Mesodermal cell (in vitro differentiated cells): Measurements from ENCODE around the gene SLC26A11.
"Not testable (repeated sequence)": the region's sequence is repeated elsewhere in the genome, so short reads cannot be mapped to it uniquely, and the experiment has no call there.

Source experiments
- H3K27ac ChIP-seq: 2 replicates; pipeline ENCODE4 v1.7.0; 2013; ENCODE audit warnings: mild to moderate bottlenecking, low read depth, low read length, moderate library complexity; ENCODE audit not compliant: severe bottlenecking
- H3K36me3 ChIP-seq: 2 replicates; pipeline ENCODE4 v1.7.1; 2013; ENCODE audit warnings: mild to moderate bottlenecking, low read length, moderate library complexity; ENCODE audit not compliant: control insufficient read depth, insufficient read depth
- H3K4me1 ChIP-seq: one replicate; pipeline ENCODE4 v1.7.1; 2013; ENCODE audit warnings: mild to moderate bottlenecking, low read length; ENCODE audit not compliant: insufficient read depth, control insufficient read depth, poor library complexity, severe bottlenecking
- H3K4me3 ChIP-seq: 2 replicates; pipeline ENCODE4 v1.7.0; 2013; ENCODE audit warnings: low read length, control low read depth, mild to moderate bottlenecking; ENCODE audit not compliant: insufficient read depth, poor library complexity, severe bottlenecking; ENCODE audit errors: extremely low read depth
- H3K9me3 ChIP-seq: 2 replicates; pipeline ENCODE4 v1.7.1; 2013; ENCODE audit warnings: mild to moderate bottlenecking, low read length, moderate library complexity; ENCODE audit not compliant: control insufficient read depth
- WGBS, 2 experiments: methylation state at CpG; one replicate each; pipeline ENCODE4 v1.1.5; 2013; ENCODE audit warnings: missing lambda C conversion rate in 2 of 2; ENCODE audit not compliant: insufficient coverage in 2 of 2; 5-methylcytosine and 5-hydroxymethylcytosine counted together

The SLC26A11 gene

GRCh38 chr17:80292521-80292971 lies 72.3 kb downstream of the SLC26A11 start:
- peaks cover 74% of the 10 kb centered on the region for H3K36me3 ChIP-seq
- no peak overlapping the region for H3K27ac ChIP-seq
- H3K9me3 ChIP-seq, result no peaks in the 10 kb centered on the region
- H3K4me3 ChIP-seq, result no peak overlapping the region
- WGBS, 2 experiments, result 87 to 96% methylated on average over 7 to 9 of the region's 10 CpGs
- H3K4me1 ChIP-seq, result peaks cover 5% of the 10 kb centered on the region

GRCh38 chr17:80294210-80294609 lies 74.0 kb downstream of the SLC26A11 start:
- H3K36me3 ChIP-seq, result peaks cover 78% of the 10 kb centered on the region
- WGBS, 2 experiments, result 89 to 97% methylated on average over 4 to 5 of the region's 7 CpGs

GRCh38 chr17:80294653-80295052 lies 74.4 kb downstream of the SLC26A11 start:
- H3K4me1 ChIP-seq, result no peaks in the 10 kb centered on the region
- H3K36me3 ChIP-seq, result peaks cover 77% of the 10 kb centered on the region
- H3K4me3 ChIP-seq, result no peak overlapping the region
- H3K27ac ChIP-seq, result no peak overlapping the region
- H3K9me3 ChIP-seq, result no peaks in the 10 kb centered on the region
- 75 to 100% methylated on average over 2 of the region's 6 CpGs for WGBS, 2 experiments

More at GRCh38 chr17:80294210-80294609, 74.0 kb downstream of the SLC26A11 start:
- Histone ChIP-seq H3K4me3 (no peak overlapping the region), H3K4me1 (no peaks in the 10 kb centered on the region), H3K27ac (no peak overlapping the region), H3K9me3 (no peaks in the 10 kb centered on the region)

- no peak overlapping the region for H3K4me3 ChIP-seq
- H3K27ac ChIP-seq, result no peak overlapping the region
- no peaks in the 10 kb centered on the region for H3K4me1 ChIP-seq
- H3K36me3 ChIP-seq, result peaks cover 77% of the 10 kb centered on the region
- no peaks in the 10 kb centered on the region for H3K9me3 ChIP-seq
- WGBS, 2 experiments, result 100% methylated on average over 2 of the region's 5 CpGs
Observed at GRCh38 chr17:80295146-80295545, 74.9 kb downstream of the SLC26A11 start.

- Histone ChIP-seq H3K27ac (no peak overlapping the region), H3K36me3 (peaks cover 77% of the 10 kb centered on the region), H3K9me3 (no peaks in the 10 kb centered on the region), H3K4me3 (no peak overlapping the region), H3K4me1 (no peaks in the 10 kb centered on the region)
- 90% methylated on average over 4 to 5 of the region's 6 CpGs for WGBS, 2 experiments
Observed at GRCh38 chr17:80295559-80295958, 75.3 kb downstream of the SLC26A11 start.

- WGBS, 2 experiments, result 94 to 95% methylated on average over 12 to 13 of the region's 14 CpGs
Observed at GRCh38 chr17:80296221-80296620, 76.0 kb downstream of the SLC26A11 start.

GRCh38 chr17:80297996-80298560 lies 77.9 kb downstream of the SLC26A11 start:
- no peak overlapping the region for H3K27ac ChIP-seq
- peaks cover 5% of the 10 kb centered on the region for H3K9me3 ChIP-seq
- WGBS, 2 experiments, result 94 to 96% methylated on average over 18 to 19 of the region's 19 CpGs
- peaks cover 78% of the 10 kb centered on the region for H3K36me3 ChIP-seq
- H3K4me1 ChIP-seq, result no peaks in the 10 kb centered on the region
- no peak overlapping the region for H3K4me3 ChIP-seq

More at GRCh38 chr17:80296221-80296620, 76.0 kb downstream of the SLC26A11 start:
- peaks cover 76% of the 10 kb centered on the region for H3K36me3 ChIP-seq
- no peak overlapping the region for H3K27ac ChIP-seq
- H3K4me1 ChIP-seq, result no peaks in the 10 kb centered on the region
- H3K4me3 ChIP-seq, result no peak overlapping the region
- H3K9me3 ChIP-seq, result no peaks in the 10 kb centered on the region

- not testable (repeated sequence) for H3K27ac ChIP-seq, H3K4me1 ChIP-seq, H3K4me3 ChIP-seq
- WGBS, 2 experiments, result 70 to 100% methylated on average over 2 to 3 of the region's 4 CpGs
- Histone ChIP-seq H3K9me3 (peaks cover 15% of the 10 kb centered on the region), H3K36me3 (peaks cover 82% of the 10 kb centered on the region)
Observed at GRCh38 chr17:80299350-80300100, 79.3 kb downstream of the SLC26A11 start.

GRCh38 chr17:80300756-80301155 lies 80.5 kb downstream of the SLC26A11 start:
- H3K4me1 ChIP-seq, H3K27ac ChIP-seq, H3K4me3 ChIP-seq: not testable (repeated sequence)
- Histone ChIP-seq H3K36me3 (peaks cover 81% of the 10 kb centered on the region), H3K9me3 (peaks cover 15% of the 10 kb centered on the region)
- WGBS, 2 experiments, result 81 to 93% methylated on average over 2 of the region's 2 CpGs
